ENCODE data around the gene PDCL3.

PDCL3 gene

DNA sequence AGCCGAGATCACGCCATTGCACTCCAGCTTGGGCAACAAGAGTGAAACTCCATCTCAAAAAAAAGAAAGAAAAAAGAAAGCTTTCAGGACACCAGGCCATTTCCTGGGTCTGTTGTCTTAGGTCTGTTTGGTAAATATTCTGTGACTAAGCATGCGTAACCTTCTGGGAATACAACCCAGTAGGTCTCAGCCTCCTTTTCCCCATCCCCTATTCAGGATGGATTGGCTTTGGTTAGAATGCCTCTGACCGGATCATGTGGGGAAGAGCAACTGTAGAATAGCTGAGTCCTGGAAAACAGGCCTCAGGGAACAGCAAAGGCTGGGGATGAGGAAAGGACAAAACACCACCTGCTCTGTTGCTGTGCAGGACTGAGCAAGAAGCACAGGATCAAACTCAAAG, 1.6 kb upstream of the PDCL3 start:
- DNase-seq = no peak

DNA sequence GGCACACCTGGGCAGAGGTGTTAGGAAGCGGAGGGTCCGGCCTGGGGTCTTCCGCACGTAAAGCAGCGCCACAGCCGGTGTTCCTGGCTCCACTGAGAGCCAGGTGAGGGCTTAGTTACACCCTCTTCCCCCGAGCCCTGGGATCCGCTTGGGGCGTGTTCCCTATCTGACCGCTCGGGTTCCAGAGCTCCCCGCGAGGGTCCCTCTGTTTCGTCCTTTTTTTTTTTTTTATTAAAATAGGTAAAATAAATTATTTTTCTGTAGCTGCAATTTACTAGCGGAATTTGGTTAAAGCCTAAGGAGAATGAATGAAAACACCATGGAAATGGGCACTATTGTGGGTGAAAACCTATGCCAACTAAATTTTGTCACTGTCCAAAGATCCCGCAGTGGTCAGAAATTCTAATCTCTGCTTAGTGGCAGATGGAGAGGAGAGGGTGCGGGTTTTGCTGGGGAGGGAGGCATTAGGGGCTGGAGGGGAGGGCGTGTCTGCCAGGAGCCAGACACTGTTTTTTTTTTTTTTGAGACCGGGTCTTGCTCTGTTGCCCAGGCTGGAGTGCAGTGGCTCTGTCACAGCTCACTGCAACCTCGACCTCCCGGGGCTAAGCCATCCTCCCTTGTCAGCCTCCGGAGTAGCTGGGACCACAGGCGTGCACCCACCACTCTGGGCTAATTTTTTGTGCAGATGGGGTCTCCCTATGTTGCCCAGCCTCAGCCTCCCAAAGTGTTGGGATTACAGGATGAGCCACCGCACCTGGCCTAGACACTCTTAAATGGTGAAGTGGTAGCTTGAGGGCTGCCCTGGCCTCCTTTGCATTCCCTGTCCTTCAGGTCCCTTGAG, 834 bp downstream of the PDCL3 start:
- DNase-seq = no peak

DNA sequence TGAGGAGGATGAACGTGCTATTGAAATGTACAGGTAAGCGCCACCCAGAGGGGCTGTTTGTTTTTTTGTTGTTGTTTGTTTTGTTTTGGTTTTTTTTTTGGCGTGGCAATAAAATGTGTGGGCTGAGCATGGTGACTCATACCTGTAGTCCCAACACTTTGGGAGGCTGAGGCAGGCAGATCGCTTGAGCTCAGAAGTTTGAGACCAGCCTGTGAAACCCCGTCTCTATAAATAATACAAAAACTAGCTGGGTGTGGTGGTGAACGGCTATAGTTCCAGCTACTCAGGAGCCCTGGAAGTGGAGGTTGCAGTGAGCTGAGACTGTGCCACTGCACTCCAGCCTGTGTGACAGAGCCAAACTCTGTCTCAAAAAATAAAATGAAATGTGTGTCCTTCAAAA, 6.2 kb downstream of the PDCL3 start:
- DNase-seq = no peak

DNA sequence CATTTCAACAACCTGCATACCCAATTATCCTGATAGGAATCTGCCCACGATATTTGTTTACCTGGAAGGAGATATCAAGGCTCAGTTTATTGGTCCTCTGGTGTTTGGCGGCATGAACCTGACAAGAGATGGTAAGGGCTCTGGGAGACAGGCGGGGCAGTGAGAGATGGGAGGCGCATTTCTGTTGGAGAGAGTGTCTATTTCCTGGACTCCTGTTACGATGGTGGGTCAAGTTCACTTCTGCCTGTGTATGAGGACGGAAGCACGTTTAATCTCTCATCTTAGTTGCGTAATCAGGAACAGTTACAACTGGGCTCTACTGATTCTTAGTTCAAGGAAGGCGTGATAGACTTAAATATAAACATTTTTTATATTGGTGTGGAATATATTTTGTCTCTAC, 8.9 kb downstream of the PDCL3 start:
- DNase-seq = no peak

DNA sequence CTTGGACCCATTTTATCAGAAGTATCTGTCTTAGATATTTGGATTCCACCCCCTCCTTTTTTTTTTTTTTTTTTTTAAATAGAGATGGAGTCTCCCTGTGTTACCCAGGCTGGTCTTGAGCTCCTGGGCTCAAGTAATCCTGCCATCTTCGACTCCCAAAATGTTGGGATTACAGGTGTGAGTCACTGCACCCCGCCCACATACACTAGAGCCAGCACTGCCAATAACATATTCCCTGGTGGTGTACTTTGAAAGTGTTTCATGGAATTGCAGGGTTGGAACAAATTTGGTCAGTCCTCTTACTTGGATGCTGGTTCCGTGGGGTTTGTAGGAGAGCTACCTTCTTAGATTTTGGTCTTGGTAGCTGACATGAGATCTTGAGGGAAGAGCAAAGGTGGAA, 15.0 kb downstream of the PDCL3 start:
- peak; percentile 8 for DNase-seq

DNA sequence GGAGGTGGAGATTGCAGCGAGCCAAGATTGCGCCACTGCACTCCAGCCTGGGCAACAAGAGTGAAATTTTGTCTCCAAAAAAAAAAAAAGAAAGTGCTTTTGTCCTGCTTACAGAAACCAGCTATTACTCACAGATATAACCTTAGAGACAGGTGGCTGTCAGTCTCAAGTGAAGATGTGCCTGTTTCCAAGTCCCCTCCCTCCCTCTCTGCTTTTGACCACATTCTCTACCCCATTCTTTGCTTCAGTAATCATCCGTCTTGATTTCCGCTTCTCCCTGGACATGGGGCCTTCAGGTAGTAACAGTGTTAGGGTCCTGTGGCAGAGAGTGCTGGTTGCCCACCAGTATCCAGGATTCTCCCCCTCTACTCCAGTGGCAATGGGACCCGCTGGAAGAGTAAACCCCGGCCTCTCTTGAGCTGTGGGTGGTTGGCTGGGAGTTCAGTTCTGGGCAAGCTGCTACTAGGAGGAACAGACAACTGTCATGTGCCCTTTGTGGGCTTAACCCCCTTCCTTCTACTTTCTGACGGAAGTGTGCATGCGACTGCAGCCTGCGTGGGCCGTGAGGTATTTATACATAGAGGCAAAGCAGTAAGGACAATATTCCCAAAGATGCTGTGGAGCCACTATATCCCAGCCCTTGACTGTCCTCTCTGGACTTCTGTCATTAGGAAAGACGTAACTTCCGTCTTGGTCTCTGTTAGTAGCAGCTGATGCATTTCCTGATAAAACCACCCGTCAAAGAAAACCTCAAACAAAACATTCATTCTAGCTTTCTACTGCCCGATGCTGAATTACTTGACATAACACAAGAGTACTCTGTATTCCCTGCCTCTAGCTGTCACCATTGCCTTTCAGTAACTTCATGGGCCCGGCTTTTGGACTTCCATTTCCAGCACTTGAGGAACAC, 17.8 kb downstream of the PDCL3 start:
- DNase-seq = no peak

DNA sequence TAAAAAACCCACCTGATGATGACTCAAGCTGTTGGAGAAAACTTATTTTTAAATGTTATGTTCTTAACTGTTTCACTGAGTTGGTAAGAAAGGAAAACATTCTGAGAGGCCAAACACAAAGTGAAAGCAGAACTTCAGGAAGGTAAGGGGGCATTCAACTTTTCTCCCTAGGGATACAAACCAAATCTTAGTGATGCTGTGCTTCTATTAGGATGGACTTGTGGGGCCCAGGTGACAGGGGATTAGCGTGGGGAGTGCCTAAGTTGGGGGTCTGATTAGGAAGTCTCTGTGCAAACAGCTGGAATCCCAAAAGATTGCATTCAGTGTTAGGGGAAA, 18.5 kb downstream of the PDCL3 start:
- no peak for DNase-seq

DNA sequence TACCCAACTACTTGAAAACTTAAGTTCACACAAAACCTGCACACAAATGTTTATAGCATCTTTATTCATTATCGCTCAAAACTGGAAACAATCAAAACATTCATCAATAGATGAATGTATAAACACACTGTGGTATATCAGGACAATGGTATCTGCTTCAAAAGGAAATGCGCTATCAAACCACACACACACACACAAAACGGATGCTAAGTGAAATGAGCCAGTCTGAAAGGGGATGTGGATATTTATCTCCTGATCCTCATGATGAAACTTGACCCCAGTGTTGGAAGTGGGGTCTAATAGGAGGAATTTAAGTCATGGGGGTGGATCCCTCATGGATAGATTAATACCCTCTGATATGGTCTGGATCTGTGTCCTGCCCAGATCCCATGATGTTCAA, 22.0 kb downstream of the PDCL3 start:
- no peak for DNase-seq

DNA sequence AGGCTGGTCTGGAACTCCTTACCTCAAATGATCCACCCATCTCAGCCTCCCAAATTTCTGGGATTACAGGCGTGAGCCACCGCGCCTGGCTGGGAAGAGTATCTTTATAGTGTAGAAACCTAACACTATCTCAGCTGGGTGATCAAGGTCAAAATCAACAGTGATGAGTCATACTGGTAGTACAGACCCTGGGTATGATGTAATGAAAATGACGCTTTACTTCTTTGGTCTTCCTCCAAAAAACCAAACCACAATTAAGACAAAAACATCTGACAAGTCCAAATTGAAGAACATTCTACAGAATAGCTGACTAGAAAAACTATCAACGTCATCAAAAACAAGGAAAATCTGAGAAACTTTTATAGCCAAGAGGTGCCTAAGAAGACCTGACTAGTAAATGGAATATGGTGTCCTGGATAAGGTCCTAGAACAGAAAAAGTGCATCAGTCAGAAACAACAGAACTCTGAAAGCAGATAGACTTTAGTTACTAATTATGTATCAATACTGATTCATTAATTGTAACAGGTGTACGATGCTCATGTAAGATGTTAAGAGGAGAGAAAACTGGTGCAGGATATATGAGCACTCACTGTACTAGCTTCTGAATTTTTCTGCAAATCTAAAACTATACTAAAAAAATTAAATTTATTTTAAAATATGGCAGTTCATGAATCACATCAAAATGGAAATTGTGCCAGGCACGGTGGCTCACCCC, 25.4 kb downstream of the PDCL3 start:
- DNase-seq = peak; percentile 64

DNA sequence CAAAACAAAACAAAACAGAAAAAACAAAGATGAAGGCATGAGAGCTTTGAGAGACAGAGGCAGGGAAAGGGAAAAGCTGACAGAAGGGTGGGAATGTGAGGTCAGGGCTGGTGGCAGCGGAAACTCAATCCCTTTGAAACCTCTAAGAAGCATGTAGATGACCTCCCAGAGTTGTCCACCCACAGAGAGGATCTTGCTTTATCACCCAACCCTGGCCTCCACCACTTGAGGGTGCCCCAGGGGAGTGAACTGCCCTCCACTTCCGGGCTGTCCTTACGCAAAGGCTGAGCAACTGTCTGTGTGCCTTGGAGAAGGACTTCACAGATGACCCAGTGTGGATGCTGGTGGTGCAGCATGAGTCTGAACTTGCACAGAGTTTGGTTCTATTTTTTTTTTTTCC, 26.7 kb downstream of the PDCL3 start:
- no peak for DNase-seq

DNA sequence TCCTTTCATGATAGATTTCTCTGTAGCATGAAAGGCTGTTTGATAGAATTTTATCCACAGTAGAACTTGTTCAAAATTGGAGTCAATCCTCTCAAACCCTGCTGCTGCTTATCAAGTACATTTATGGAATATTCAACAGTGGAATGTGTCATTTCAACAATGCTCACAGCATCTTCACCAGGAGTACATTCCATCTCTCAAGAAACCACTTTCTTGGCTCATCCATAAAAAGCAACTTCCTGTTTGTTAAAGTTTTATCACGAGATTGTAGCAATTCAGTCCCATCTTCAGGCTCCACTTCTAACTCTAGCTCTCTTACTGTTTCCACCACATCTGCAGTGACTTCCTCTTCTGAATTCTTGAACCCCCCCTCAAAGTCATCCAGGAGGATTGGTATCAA, 29.4 kb downstream of the PDCL3 start:
- DNase-seq = peak; percentile 30

DNA sequence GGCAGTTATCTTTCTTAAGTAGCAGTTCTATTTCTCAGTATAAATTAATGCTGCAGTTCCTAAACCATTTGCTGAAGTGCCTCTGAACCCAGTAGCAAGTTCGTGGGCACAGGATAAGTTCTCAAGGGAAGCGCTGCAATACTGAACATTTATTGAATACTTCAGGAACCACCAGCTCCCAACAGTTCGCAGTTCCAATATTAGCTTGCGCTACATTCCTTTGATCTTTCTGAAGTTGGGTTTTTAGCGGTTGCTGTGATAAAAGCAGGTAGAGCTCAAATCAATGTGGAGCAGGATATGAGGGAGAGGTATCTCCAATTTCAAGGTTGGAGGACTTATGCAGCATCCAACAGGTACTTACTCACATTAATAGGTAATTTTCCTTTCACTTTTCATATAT, 33.7 kb downstream of the PDCL3 start:
- no peak for DNase-seq

DNA sequence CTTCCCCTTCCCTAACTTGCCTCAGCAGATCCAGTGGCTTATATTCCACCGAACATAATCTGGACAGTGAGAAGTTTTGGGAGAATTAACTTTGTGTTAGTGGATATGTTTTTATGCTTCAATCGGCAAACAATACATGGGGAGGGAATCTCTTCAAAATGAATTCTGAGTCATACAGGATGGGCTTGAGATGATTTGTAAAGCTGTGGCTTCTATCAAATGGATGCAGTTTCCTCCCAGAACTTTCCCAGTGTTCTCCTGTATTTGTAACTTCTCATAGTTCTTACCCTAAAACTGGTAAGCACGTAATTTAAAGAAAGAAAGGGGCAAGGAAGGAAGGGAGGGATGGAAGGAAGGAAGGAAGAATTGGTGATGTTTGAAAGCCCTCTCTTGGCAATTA, 36.8 kb downstream of the PDCL3 start:
- no peak for DNase-seq

DNA sequence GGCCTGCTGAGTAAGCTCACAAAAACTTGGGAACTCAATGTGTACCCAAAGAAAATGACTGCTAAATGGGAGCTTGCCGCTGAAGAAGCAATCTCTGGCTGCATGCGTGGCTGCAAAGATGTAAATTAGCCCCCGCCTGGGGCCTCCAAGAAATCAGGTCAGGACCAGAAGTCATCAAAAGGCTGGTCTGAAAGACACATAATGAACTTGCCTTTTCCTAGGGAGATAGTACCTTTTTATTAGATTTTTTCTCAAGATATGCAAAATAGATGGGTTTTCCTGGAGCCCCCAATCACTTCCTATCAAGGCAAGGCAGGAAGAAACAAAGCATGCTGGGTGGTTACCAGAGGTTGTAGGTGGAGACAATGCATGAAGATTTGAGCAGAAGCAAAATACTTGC, 38.9 kb downstream of the PDCL3 start:
- DNase-seq = no peak

DNA sequence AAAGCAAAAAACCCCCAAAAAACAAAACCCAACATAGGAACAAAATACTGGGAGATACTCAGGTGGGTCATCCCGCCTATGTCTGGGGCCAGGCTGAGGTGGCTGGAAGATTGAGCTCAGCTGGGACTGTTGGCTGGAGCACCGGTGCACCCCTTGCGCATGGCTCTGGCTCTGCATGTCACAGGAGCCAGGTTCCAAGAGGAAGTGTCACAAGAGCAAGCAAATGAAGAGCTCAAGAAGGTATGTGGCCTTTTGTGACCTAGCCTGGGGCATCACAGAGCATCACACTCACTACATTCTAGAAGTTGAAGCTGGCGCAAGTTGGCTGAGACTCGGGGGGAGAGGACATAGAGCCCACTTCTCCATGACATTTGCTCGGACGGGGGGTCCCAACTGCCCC, 40.6 kb downstream of the PDCL3 start:
- no peak for DNase-seq

DNA sequence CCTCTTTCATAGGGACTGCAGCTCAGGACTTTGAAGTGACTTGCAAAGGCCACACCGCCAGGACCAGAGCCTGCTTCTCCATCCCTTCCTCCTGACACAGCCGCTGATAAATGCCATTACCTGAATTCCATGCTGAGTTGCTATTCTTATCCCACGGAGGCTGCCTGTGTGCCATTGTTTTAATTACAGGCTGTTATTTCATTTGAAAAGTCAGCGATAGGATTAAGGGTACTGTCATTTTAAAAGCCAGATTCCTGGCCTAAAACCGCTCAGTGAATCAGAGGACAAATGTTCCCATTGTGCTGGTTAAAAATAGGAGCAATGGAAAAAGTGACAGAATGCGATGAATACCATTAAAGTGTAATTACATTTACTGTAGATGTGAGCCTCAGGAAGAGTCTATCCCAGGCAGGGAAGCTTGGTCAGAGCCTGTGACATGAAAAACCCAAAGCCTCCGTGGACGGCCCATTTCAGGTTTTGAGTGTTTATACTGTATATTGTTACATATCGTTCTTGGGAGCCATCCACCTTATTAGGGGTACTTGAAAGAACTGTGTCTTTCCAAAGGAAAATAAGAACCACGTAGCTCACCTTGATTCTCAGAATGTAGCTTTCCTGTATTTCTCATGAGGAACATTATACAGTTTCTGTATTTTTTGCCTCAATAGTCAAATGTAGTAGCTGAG, 41.3 kb downstream of the PDCL3 start:
- peak; percentile 31 for DNase-seq

DNA sequence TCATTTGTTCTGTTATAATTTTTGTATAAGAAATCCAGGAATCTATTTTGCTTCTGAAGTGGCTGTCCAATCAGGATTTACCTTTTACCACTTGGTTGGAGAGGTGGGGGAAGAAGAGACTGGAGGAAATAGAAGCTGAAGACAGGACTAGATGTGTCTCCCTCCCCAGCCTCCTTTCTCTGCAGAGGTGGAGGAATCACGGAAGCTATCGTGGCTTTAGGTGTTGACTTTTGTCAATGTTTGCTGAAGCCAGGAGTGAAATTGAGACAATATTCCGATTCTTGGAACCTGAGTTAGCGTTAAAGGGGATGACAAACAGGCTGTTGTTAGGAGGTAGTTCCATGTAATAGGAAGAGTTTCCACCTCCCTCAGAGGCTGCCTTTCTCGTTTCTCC, 43.5 kb downstream of the PDCL3 start:
- no peak for DNase-seq

DNA sequence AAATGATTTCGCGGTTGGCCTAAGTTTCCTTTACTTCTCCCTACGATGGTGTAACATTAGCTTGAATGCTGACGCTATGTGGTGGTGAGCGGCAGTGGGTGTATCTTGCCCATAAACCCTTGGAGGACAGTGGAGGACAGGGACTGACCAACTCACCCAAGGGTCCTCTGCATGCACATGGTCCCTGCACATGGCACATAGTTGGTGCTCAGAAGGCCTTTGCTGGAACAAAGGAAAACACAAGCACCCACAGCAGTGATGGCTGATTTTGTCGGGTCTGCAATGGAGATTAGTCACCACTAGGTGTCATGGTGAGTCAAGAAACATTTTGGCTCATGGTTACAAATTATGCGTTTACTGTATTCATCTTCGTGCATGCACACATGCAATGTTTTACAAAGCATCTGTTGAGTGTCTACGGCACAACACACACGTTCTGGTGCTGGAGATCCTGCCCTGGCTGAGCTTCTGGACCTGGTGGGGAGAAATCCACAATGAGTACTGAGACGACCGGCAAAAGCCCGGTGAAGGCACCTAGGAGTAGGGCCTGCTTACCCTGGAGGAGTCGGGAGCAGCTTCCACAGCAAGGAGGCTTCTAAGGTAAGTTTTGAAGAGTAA, 44.0 kb downstream of the PDCL3 start:
- peak; percentile 34 for DNase-seq

DNA sequence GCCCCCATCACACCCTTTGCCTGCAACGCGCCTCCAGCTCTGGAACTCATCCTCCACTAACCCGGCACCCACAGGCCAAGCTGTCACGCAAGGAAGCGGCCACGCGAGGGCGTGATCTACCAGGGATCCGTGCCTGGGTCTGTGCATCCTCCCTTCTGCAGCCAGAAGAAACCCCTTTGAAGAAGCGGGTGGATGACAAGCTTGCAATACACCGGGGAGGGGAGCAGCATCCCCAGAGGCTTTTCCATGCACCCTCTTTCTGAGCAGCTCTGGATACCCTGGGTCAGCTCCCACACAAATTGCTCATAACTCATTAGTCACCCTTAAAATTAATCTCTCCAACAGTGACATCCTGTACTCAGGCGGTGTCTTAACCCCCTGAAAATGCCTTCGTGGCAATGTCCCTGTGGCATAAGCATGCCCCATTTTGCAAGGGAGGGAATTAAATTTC, 47.6 kb downstream of the PDCL3 start:
- DNase-seq = peak; percentile 44

DNA sequence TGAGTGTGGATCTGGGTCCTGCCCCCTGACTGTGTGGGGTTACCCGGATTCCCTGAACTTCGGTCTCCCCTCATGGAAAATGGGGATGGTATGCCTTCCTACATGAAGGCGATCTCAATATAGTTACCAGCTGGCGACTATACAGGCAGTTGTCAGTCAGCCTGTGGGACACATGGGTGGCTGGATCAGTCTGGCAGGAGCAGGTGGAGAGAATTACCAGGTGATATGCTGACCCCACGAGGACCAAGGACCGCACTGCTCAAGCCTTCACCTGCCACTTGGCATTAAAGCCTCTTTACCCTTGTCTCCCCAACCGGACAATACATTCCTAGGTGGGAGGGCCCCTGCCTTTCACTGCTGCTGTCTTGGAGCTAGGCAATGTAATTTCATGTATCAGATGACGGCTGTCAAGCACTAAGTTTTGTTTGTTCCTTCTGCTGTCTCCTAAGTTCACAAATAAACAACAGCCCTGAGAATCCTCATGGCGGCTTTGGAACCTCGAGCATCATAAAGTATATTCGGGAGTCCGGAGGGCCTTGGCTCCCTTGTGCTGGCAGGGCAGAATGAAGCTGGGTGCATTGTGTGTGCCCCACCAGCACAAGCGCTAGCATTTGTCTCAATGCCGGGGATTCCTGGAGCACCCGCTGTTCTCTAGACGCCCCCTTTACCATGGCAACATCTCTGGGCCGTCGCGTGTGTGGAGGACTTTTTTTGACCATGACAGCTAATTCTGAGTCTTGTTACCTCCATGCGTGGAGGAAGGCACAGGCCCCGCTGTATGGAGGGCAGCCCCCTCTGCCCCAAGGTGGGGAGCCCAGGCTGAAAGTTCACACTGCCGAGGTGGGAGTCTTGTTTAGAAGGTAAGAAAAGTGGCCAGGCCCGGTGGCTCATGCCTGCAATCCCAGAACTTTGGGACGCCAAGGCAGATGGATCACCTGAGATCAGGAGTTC, 48.6 kb downstream of the PDCL3 start:
- DNase-seq = no peak

DNA sequence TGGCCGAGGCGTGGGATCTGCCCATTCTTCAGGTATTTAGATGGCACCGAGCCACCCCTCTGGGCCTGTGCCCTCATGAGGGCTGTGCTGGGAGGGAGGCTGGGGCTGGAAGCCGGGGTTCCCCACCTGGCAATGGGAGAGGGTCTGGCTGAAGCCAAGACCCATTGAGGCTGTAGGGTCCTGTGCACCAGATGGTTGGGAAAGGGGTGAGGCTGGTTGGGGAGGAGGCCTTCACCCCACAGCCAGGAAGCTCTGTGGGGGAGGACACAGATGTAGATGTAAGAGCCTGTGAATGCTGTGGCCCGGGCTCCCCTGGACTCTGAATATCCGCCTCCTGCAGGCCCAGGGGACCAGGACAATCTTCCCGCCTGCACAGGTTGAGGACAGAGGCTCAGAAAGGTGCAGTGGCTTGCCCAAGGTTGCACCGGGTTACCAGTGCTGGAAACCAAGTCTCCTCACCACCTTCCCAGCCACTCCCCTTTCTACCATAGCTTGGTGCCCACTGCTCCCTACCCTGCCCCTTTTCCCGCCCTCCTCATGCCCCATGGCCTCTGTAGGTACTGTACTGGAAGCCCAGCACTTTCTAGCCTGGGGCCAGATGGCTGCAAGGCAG, 49.7 kb downstream of the PDCL3 start:
- no peak for DNase-seq
